ENCODE results near the gene PCNX2. TPM values are rescaled to one million over a fixed set of nuclear protein-coding genes. Genes with fewer than 3 reads are reported as not detected.

The PCNX2 gene
- total RNA-seq, 8 experiments from 2014 or later, result 3.6 to 40.8 (median 27.9) TPM

DNA sequence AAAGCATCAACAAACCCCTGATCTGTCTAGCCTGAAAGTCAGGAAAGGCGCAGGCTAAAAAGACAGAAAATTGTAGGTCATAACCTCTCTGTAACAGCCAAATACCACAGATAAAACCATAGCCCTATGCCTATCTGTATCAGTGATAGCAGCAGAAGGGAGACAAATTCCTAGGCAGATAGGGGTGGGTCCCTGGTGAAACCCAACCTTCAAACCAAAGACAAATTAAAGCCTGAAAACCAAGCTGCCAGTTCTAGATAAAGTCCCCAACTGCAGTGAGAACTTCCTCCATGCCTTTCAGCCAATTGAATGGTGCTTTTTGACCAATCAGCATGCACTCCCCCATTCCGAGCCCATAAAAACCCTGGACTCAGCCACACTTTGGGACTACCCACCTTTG is 229.8 kb downstream of the PCNX2 start:
- Histone ChIP-seq H3K4me3 (no peak overlapping the region), H3K4me1 (replicated peaks in 1 of 2) (peaks cover 2% of the 10 kb centered on the region in 2 donors), H3K27ac (no peak overlapping the region)
- WGBS, 10 experiments, result 57 to 100% (median 88%) methylated on average over 1 to 2 of the region's 2 CpGs; no CpG with 5 or more reads in 2 of the 10 experiments
- in situ Hi-C loops (cut with MboI; ENCODE audit: low pct_unique_long_range_greater_than_20kb in 2 of 9, low sequenced_read_pairs in 9 of 9, unreplicated experiment in 9 of 9), result loop anchor here in 1 of 9 experiments (25.0 kb wide), 1 partner anchor 97 kb away; no protein-coding TSS in a partner anchor
- ATAC-seq (replicated peaks in 6 of 8), result no peak

DNA sequence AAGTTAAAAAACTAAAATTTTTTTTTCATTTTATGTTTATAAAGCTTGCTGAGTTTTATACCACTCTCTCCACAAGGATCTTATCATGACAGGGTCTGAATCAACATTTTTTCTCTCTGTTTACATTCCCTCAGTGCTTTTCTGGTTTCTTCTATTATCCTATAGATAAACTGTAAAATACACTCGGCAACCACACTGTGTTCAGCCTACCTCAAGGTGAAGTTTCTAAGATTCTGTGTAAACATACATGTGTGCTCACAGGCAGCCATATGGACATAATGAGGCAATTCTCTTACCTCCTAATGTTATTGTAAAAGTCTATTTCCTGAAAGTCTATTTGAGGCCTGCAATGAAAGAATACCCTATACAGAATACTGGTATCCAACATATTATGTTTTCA is 230.5 kb downstream of the PCNX2 start:
- 63 to 100% (median 88%) methylated on average over 1 of the region's 1 CpG; no CpG with 5 or more reads in 1 of the 10 experiments for WGBS, 10 experiments
- Histone ChIP-seq H3K27ac (no peak overlapping the region), H3K4me1 (replicated peaks in 1 of 2) (peaks cover 2% of the 10 kb centered on the region in 2 donors), H3K4me3 (no peak overlapping the region)
- in situ Hi-C loops (cut with MboI; ENCODE audit: low pct_unique_long_range_greater_than_20kb in 2 of 9, low sequenced_read_pairs in 9 of 9, unreplicated experiment in 9 of 9), result loop anchor here in 1 of 9 experiments (25.0 kb wide), 1 partner anchor 97 kb away; no protein-coding TSS in a partner anchor
- ATAC-seq (replicated peaks in 6 of 8), result no peak

DNA sequence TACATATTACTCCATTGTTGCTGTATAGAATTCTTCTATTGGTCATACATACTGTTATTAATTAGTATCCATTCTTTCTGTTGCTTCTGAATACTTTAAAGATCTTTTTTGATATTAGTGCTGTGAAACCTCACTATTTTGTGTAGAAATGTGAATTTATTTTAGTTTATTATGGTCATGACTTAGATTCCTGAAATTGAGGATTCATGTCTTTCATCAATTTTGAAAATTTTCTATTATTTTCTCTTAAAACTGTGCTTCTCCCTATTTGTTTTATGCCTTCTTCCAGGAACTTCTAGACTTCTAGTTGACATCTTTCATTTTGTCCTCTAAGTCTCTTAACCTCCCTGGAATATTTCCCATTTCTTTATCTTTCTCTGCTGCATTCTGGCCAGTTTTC is 232.1 kb downstream of the PCNX2 start:
- ATAC-seq (replicated peaks in 6 of 8), result no peak
- no peak overlapping the region for H3K27ac ChIP-seq
- H3K4me1 ChIP-seq (replicated peaks in 1 of 2), result peaks cover 2% of the 10 kb centered on the region in 2 donors
- in situ Hi-C loops (cut with MboI; ENCODE audit: low pct_unique_long_range_greater_than_20kb in 2 of 9, low sequenced_read_pairs in 9 of 9, unreplicated experiment in 9 of 9), result loop anchor here in 1 of 9 experiments (25.0 kb wide), 1 partner anchor 99 kb away; no protein-coding TSS in a partner anchor
- H3K4me3 ChIP-seq, result no peak overlapping the region

DNA sequence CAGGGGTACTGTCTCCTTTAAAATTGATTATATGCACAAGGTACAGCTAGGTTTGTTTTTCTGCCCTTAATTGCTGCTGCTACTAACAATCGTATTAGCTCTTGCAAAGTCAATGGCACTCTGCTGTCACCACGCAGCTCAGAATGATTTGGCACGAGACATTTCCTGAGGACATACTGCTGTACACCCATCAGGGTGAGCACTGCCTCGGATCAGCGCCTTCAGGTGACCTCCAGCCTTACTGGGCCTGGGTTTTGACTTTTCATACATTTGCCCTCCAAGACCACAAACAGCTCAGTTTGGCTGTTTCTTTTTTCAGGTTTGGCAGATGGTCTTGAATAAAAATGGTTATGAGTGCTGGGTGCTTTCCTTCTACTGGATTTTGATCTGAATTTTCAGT is 234.3 kb downstream of the PCNX2 start:
- in situ Hi-C loops (cut with MboI; ENCODE audit: low pct_unique_long_range_greater_than_20kb in 2 of 9, low sequenced_read_pairs in 9 of 9, unreplicated experiment in 9 of 9), result loop anchor here in 1 of 9 experiments (25.0 kb wide), 1 partner anchor 101 kb away; no protein-coding TSS in a partner anchor
- Histone ChIP-seq H3K4me1 (replicated peaks in 1 of 2) (peaks cover 0 to 2% of the 10 kb centered on the region in 2 donors), H3K4me3 (no peak overlapping the region), H3K27ac (no peak overlapping the region)
- peak in 2 of 8 experiments; percentile 14 to 33 for ATAC-seq (replicated peaks in 6 of 8)
- 55 to 100% (median 74%) methylated on average over 3 to 5 of the region's 5 CpGs; no CpG with 5 or more reads in 2 of the 10 experiments for WGBS, 10 experiments

DNA sequence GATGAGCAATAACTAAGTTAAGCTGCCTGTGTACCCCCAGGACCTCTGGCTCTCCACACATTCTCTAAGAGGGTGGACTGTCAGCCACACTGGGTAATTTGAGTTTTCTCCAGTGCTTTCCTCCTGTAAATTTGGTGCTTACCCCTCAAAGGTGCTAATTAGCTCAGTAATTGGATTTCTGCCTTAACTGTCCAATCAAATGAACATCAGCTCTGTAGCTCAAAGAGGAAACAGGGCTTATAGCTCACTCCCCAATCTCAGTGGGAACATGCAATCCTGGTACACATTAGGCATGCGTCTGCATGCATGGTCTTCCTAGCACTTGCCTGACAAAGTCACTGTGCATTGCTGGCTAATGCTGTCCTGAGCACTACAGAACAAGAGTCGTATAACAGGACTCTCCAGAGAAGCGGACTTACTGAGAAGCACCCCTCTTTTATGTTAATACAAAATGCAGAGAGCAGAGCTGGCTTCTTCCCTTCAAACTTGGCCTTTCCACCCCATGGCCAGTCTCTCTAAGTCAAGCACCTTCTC is 235.0 kb downstream of the PCNX2 start:
- Histone ChIP-seq H3K27ac (no peak overlapping the region), H3K4me1 (replicated peaks in 1 of 2) (peaks cover 0 to 2% of the 10 kb centered on the region in 2 donors), H3K4me3 (no peak overlapping the region)
- ATAC-seq (replicated peaks in 6 of 8), result peak in 6 of 8 experiments; percentile 18 to 64 (median 42)
- 36 to 100% (median 64%) methylated on average over 1 to 3 of the region's 3 CpGs; no CpG with 5 or more reads in 2 of the 10 experiments for WGBS, 10 experiments
- in situ Hi-C loops (cut with MboI; ENCODE audit: low pct_unique_long_range_greater_than_20kb in 2 of 9, low sequenced_read_pairs in 9 of 9, unreplicated experiment in 9 of 9), result loop anchor here in 1 of 9 experiments (25.0 kb wide), 1 partner anchor 102 kb away; no protein-coding TSS in a partner anchor

DNA sequence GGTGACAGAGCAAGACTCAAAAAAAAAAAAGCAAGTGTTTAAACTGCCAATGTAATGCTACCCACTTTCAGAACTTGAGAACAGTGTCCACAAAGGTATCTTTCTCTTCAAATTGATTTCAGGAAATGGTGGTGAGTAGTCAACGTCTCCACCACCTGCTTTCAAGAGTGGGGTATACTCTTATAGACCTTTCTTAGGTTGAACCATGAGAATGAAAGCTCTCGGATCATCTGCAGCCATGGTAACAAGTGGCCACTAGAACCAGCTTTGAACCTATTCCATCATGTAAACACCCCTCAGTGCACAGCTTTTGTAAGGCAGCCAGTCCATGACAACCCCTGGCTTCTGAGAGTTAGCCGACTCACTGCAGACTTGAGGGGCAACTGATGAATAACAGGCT is 237.7 kb downstream of the PCNX2 start:
- Histone ChIP-seq H3K4me1 (replicated peaks in 1 of 2) (peaks cover 0 to 2% of the 10 kb centered on the region in 2 donors), H3K27ac (no peak overlapping the region), H3K4me3 (no peak overlapping the region)
- ATAC-seq (replicated peaks in 6 of 8), result peak in 1 of 8 experiments; percentile 73
- in situ Hi-C loops (cut with MboI; ENCODE audit: low pct_unique_long_range_greater_than_20kb in 2 of 9, low sequenced_read_pairs in 9 of 9, unreplicated experiment in 9 of 9), result loop anchor here in 1 of 9 experiments (25.0 kb wide), 1 partner anchor 104 kb away; no protein-coding TSS in a partner anchor
- 67 to 100% (median 96%) methylated on average over 1 to 3 of the region's 3 CpGs; no CpG with 5 or more reads in 1 of the 10 experiments for WGBS, 10 experiments

DNA sequence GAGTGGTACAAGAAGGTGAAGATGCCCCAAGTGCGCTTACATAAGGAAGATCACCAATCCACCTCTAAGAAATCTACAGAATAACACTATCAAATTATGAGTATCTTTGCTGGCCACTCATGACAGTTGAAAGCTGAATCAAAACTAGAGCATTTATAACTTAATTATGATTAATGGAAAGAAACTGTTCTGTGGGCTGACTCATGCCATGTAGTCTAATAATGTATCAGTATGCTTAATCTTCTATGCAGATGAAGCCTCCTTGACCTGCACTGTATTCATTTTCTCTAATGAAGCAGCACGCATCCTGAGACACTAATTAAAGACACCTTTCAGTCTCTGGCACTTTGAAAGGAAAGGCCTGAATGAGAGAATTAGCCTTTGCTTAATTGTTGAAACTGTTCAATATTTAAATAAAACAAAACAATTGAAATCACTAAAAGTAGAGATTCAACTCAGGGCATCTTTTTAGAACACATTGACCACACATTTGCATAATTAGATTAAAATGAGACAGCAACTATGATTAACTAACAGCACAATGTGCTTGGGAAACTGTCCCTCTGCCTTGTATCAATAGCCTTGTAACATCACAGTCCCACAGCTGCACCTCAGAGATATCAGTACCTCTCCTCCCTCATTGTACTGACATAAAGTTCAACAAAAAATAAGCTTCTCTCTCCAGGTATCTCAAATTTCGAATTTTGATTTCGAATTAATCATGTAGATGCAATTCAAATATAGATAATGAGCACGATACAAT is 239.5 kb downstream of the PCNX2 start:
- Histone ChIP-seq H3K27ac (no peak overlapping the region), H3K4me1 (replicated peaks in 1 of 2) (peaks cover 0 to 2% of the 10 kb centered on the region in 2 donors), H3K4me3 (no peak overlapping the region)
- 46 to 90% (median 71%) methylated on average over 2 to 5 of the region's 5 CpGs; no CpG with 5 or more reads in 1 of the 10 experiments for WGBS, 10 experiments
- in situ Hi-C loops (cut with MboI; ENCODE audit: low pct_unique_long_range_greater_than_20kb in 2 of 9, low sequenced_read_pairs in 9 of 9, unreplicated experiment in 9 of 9), result loop anchor here in 1 of 9 experiments (25.0 kb wide), 1 partner anchor 106 kb away; no protein-coding TSS in a partner anchor
- ATAC-seq (replicated peaks in 6 of 8), result peak in 2 of 8 experiments; percentile 27 to 38

DNA sequence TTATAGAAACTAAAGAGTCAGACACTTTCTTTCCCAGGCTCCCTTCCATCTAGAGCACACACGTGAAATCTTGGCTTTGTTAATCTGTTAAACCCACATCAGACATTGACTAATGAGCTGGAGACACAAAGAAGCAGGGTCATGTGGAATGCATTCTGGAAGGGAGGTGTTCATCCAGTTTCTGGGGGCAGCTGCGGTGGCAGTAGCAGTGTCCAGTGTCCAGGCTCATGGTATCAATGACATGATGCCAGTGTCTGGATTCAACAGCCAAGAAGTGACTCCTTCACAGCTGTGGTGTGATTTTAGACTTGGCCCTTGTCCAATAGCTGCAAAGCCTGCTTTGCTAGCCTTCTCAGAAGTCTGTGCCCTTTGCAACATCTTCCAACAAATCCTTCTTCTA is 249.9 kb downstream of the PCNX2 start:
- peak in 5 of 8 experiments; percentile 47 to 70 (median 53) for ATAC-seq (replicated peaks in 6 of 8)
- in situ Hi-C loops (cut with MboI; ENCODE audit: low pct_unique_long_range_greater_than_20kb in 2 of 9, low sequenced_read_pairs in 9 of 9, unreplicated experiment in 9 of 9), result no loop called here
- 30 to 80% (median 59%) methylated on average over 1 to 2 of the region's 2 CpGs; no CpG with 5 or more reads in 6 of the 10 experiments for WGBS, 10 experiments
- Histone ChIP-seq H3K4me1 (replicated peaks in 1 of 2) (peaks cover 0 to 7% of the 10 kb centered on the region in 2 donors), H3K4me3 (no peak overlapping the region), H3K27ac (no peak overlapping the region)

DNA sequence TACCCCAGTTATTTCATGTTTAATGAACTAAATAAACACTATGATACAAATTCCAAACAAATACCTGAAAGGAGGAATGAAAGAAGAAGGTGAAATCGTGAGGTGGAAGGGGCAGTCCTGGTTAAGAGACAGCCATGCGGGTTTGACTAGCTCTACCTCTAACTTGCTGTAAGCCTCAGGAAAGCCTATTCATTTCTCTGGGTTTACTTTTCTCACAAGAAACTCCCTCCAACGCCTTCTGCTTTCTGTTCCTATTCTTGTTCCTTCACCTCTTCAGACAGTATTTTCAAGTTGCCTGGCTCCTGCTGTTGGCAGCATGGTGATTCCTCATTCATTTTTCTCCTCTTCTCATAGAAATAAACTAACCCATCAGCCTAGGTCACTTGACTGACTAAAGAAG is 252.7 kb downstream of the PCNX2 start:
- peaks cover 11% of the 10 kb centered on the region in 2 donors for H3K4me1 ChIP-seq (replicated peaks in 1 of 2)
- no peak for ATAC-seq (replicated peaks in 6 of 8)
- H3K27ac ChIP-seq, result no peak overlapping the region
- 71 to 100% (median 95%) methylated on average over 1 to 3 of the region's 3 CpGs for WGBS, 10 experiments
- H3K4me3 ChIP-seq, result no peak overlapping the region
- in situ Hi-C loops (cut with MboI; ENCODE audit: low pct_unique_long_range_greater_than_20kb in 2 of 9, low sequenced_read_pairs in 9 of 9, unreplicated experiment in 9 of 9), result no loop called here

DNA sequence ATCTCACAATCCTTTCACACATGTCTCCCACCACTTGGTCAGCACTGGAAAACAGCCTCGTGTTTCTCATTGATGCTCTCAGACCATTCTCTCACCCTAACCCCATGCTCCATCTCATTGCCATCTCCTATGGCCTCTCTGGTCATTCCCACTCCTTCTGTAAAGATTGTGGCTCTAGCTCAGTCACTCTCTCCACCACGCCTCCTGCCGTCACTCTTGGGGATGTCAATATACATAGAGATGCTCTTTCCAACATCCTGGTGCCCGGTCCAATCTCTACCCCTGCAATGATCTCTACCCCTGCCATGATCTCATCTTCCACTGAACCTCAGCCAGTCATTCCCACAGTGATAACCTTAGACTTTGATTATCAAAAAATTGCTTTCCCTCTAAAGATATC is 255.0 kb downstream of the PCNX2 start:
- no peak for ATAC-seq (replicated peaks in 6 of 8)
- Histone ChIP-seq H3K4me3 (no peak overlapping the region), H3K4me1 (replicated peaks in 1 of 2) (peaks cover 8 to 11% of the 10 kb centered on the region in 2 donors), H3K27ac (no peak overlapping the region)
- 80 to 100% (median 100%) methylated on average over 1 to 4 of the region's 4 CpGs; no CpG with 5 or more reads in 1 of the 10 experiments for WGBS, 10 experiments
- in situ Hi-C loops (cut with MboI; ENCODE audit: low pct_unique_long_range_greater_than_20kb in 2 of 9, low sequenced_read_pairs in 9 of 9, unreplicated experiment in 9 of 9), result no loop called here

DNA sequence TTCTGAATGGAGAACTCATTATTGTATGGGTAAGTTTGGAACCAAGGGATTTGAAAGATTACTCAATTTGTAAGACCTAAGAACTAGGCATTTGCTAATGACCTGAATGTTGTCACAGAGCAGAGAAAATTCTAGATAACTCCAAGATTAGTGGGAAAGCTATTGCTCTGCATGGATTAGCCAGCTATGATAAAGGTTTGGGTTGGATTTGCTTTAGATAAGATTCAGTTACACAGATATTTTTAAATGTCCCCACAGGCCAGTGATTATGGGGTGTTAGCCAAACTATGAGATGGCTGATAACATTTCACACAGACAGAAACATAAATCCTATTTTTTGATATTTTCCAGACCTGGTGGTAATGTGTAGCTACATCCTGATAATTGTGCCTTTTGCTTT is 256.9 kb downstream of the PCNX2 start:
- H3K4me1 ChIP-seq (replicated peaks in 1 of 2), result peaks cover 4 to 11% of the 10 kb centered on the region in 2 donors
- ATAC-seq (replicated peaks in 6 of 8), result no peak
- H3K4me3 ChIP-seq, result no peak overlapping the region
- H3K27ac ChIP-seq, result no peak overlapping the region
- in situ Hi-C loops (cut with MboI; ENCODE audit: low pct_unique_long_range_greater_than_20kb in 2 of 9, low sequenced_read_pairs in 9 of 9, unreplicated experiment in 9 of 9), result no loop called here

DNA sequence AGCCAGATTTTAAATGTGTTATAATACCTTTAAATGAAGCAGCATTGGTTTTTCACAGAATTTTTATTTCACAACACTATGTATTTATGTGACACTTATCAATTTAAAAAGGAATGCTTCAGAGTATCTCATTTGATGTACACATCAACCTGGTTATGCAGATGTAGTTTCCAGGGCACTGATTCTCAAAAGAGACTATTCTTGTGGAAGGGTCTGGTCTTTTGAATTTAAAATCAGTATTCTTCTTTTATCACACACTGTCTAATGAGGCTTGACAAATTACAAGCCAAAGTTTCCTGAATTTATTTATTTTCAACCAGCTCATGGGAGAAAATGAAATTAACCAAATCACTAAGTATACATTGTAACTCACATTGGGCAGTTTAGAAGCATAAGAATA is 257.7 kb downstream of the PCNX2 start:
- H3K27ac ChIP-seq, result no peak overlapping the region
- in situ Hi-C loops (cut with MboI; ENCODE audit: low pct_unique_long_range_greater_than_20kb in 2 of 9, low sequenced_read_pairs in 9 of 9, unreplicated experiment in 9 of 9), result no loop called here
- H3K4me1 ChIP-seq (replicated peaks in 1 of 2), result peaks cover 4 to 11% of the 10 kb centered on the region in 2 donors
- no peak overlapping the region for H3K4me3 ChIP-seq
- ATAC-seq (replicated peaks in 6 of 8), result peak in 3 of 8 experiments; percentile 44 to 65 (median 54)

DNA sequence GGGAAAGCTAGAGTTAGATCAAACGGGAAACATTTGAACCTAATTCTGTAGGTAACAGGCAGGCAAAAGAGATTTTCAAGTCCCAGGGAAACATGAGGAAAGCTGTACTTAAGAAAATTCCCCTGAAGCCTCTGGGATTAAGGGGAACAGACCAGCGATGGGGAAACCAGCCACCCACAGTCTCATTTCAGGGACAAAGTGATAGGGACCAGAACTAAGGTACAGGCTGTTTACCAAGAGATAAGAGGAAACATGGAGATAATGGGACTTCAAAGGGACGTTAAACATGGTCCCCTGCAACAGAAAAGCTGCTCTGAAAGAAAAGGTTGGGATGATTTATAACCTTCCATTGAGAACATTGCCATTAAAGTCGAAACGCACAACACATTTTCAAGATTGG is 260.7 kb downstream of the PCNX2 start:
- in situ Hi-C loops (cut with MboI; ENCODE audit: low pct_unique_long_range_greater_than_20kb in 2 of 9, low sequenced_read_pairs in 9 of 9, unreplicated experiment in 9 of 9), result no loop called here
- ATAC-seq (replicated peaks in 6 of 8), result no peak
- WGBS, 10 experiments, result 29 to 95% (median 52%) methylated on average over 2 to 5 of the region's 5 CpGs
- Histone ChIP-seq H3K4me3 (no peak overlapping the region), H3K27ac (no peak overlapping the region), H3K4me1 (replicated peaks in 1 of 2) (peaks cover 4 to 11% of the 10 kb centered on the region in 2 donors)

Measured in motor neuron (in vitro differentiated cells).